CD4-positive, alpha-beta T cell treated with Interferon alpha-2 for 1 hour (primary cell): ENCODE results near the gene PRDX4.
"Not testable (repeated sequence)": the region's sequence is repeated elsewhere in the genome, so short reads cannot be mapped to it uniquely, and the experiment has no call there.

Experiments
- DNase-seq, 2 donors: peaks; one replicate each; pipeline ENCODE4 v3.0.0-alpha.2; 2020 to 2022

The PRDX4 gene

GRCh38 chrX:23667239-23668177 lies at the start of gene PRDX4:
Gene PRDX4 (plus strand): TSS chrX:23667493. CDS start chrX:23667571, 78 bp downstream.
- DNase-seq = peak; percentile 78

GRCh38 chrX:23621621-23622265 lies 45.5 kb upstream of the PRDX4 start:
- DNase-seq = no peak

- DNase-seq = no peak
Observed at GRCh38 chrX:23623797-23624196, 43.5 kb upstream of the PRDX4 start.

GRCh38 chrX:23626651-23627050 lies 40.6 kb upstream of the PRDX4 start:
- DNase-seq = no peak

GRCh38 chrX:23628131-23628530 lies 39.2 kb upstream of the PRDX4 start:
- no peak for DNase-seq

- no peak for DNase-seq
Observed at GRCh38 chrX:23631136-23631535, 36.2 kb upstream of the PRDX4 start.

GRCh38 chrX:23633834-23634580 lies 33.3 kb upstream of the PRDX4 start:
- no peak for DNase-seq

- DNase-seq = no peak
Observed at GRCh38 chrX:23637187-23637586, 30.1 kb upstream of the PRDX4 start.

GRCh38 chrX:23643020-23643419 lies 24.3 kb upstream of the PRDX4 start:
- no peak for DNase-seq

- no peak for DNase-seq
Observed at GRCh38 chrX:23644744-23645143, 22.5 kb upstream of the PRDX4 start.

GRCh38 chrX:23656091-23656490 lies 11.2 kb upstream of the PRDX4 start:
- no peak for DNase-seq

- no peak for DNase-seq
Observed at GRCh38 chrX:23656684-23657083, 10.6 kb upstream of the PRDX4 start.

GRCh38 chrX:23659339-23659738 lies 8.0 kb upstream of the PRDX4 start:
- no peak for DNase-seq

- not testable (repeated sequence) for DNase-seq
Observed at GRCh38 chrX:23660083-23660765, 7.1 kb upstream of the PRDX4 start.

- DNase-seq = no peak
Observed at GRCh38 chrX:23660766-23661132, 6.5 kb upstream of the PRDX4 start.

- no peak for DNase-seq
Observed at GRCh38 chrX:23661671-23662070, 5.6 kb upstream of the PRDX4 start.

- DNase-seq = peak in 1 of 2 donors; percentile 60
Observed at GRCh38 chrX:23662187-23662586, 5.1 kb upstream of the PRDX4 start.

- DNase-seq = peak in 1 of 2 donors; percentile 9
Observed at GRCh38 chrX:23662853-23663252, 4.4 kb upstream of the PRDX4 start.

- DNase-seq = no peak
Observed at GRCh38 chrX:23664496-23664895, 2.8 kb upstream of the PRDX4 start.

- DNase-seq = no peak
Observed at GRCh38 chrX:23666282-23666681, 1.0 kb upstream of the PRDX4 start.

GRCh38 chrX:23668335-23668734 lies 1.0 kb downstream of the PRDX4 start:
- DNase-seq = no peak

GRCh38 chrX:23670528-23670927 lies 3.2 kb downstream of the PRDX4 start:
- DNase-seq = no peak

GRCh38 chrX:23673108-23673507 lies 5.8 kb downstream of the PRDX4 start:
- no peak for DNase-seq
